ENCODE measurements around the gene PCDH9. TPM values are rescaled to one million over a fixed set of nuclear protein-coding genes. Genes with fewer than 3 reads are reported as not detected.

Gene PCDH9
- total and polyA plus RNA-seq, 2 experiments from 2014 or later, result 0.31 to 0.52 TPM

GRCh38 chr13:67094078-67094477 lies 136.1 kb downstream of the PCDH9 start (continued):
- no peak for TF ChIP-seq STAT1 (IDR thresholded peaks at IDR 0.05; ENCODE audit: unreplicated experiment)
- no peak for TF ChIP-seq ZNF331 (CRISPR knock-in tag; IDR thresholded peaks at IDR 0.05; ENCODE audit: low read depth)
- TF ChIP-seq EZH2phosphoT487 (IDR thresholded peaks at IDR 0.05; ENCODE audit: unreplicated experiment), result no peak

- Mint-ChIP-seq H3K4me1 (no peaks in the 10 kb centered on the region), H3K4me3 (no peak overlapping the region), H3K9me3 (no peaks in the 10 kb centered on the region), H3K27me3 (ENCODE audit: insufficient read depth, low read depth, poor library complexity) (peaks cover 2% of the 10 kb centered on the region), H3K36me3 (ENCODE audit: low read depth) (no peaks in the 10 kb centered on the region), H3K27ac (no peak overlapping the region)
- Histone ChIP-seq H3K9me2 (ENCODE audit: insufficient read depth) (no peaks in the 10 kb centered on the region), H3K4me2 (no peak overlapping the region), H3K4me3 (no peak overlapping the region), H3K79me2 (replicated peaks; ENCODE audit: insufficient read depth) (no peaks in the 10 kb centered on the region), H4K20me1 (replicated peaks; ENCODE audit: insufficient read depth) (no peaks in the 10 kb centered on the region), H3K27ac (ENCODE audit: low read depth) (no peak overlapping the region), H3F3A (replicated peaks; ENCODE audit: low read depth) (no peaks in the 10 kb centered on the region), H2AFZ (no peak overlapping the region), H3K27me3 (ENCODE audit: insufficient read depth) (no peaks in the 10 kb centered on the region), H3K36me3 (ENCODE audit: insufficient read depth) (no peaks in the 10 kb centered on the region), H3K4me1 (ENCODE audit: insufficient read depth) (no peaks in the 10 kb centered on the region)
- no peak for TF ChIP-seq STAT1 (IDR thresholded peaks at IDR 0.05; ENCODE audit: unreplicated experiment)
- TF ChIP-seq NANOG (IDR thresholded peaks at IDR 0.05; ENCODE audit: borderline replicate concordance), result no peak
- TF ChIP-seq ETS1 (IDR thresholded peaks at IDR 0.05), result no peak
- TF ChIP-seq REST (IDR thresholded peaks at IDR 0.05; ENCODE audit: unreplicated experiment), result no peak
- no peak for TF ChIP-seq JUNB (IDR thresholded peaks at IDR 0.05; ENCODE audit: unreplicated experiment)
- TF ChIP-seq ZNF114 (CRISPR knock-in tag; IDR thresholded peaks at IDR 0.05), result no peak
- no peak for TF ChIP-seq CTCF (conservative IDR thresholded peaks at IDR 0.05; ENCODE audit: low read depth in 2 of 2)
- no peak for TF ChIP-seq EZH2 (IDR thresholded peaks at IDR 0.05; ENCODE audit: low read depth, unreplicated experiment)
- no peak for TF ChIP-seq EZH2phosphoT487 (IDR thresholded peaks at IDR 0.05; ENCODE audit: unreplicated experiment)
- TF ChIP-seq ZNF331 (CRISPR knock-in tag; IDR thresholded peaks at IDR 0.05; ENCODE audit: low read depth), result no peak
- no peak for TF ChIP-seq POLR2AphosphoS5 (IDR thresholded peaks at IDR 0.05; ENCODE audit: low read depth)
- no peak for TF ChIP-seq ZNF462 (CRISPR knock-in tag; IDR thresholded peaks at IDR 0.05)
- no peak for TF ChIP-seq CREB1 (CRISPR knock-in tag; IDR thresholded peaks at IDR 0.05; ENCODE audit: low read depth)
- no peak for DNase-seq (ENCODE audit: low spot score)
- no peak for ATAC-seq
These were observed 138.5 kb downstream of the PCDH9 start for GRCh38 chr13:67091603-67092002.

All from GM23338 (cell line).